ENCODE results near the gene DCTPP1. TPM values are rescaled to one million over a fixed set of nuclear protein-coding genes. Genes with fewer than 3 reads are reported as not detected.

Gene DCTPP1
- total and polyA plus RNA-seq, 2 donors (not counting 3 experiments of a cell fraction or from before 2014, with no cell fraction given), result 68.0 to 88.6 TPM

- Histone ChIP-seq H3K4me1 (ENCODE audit: control insufficient read depth, extremely low read depth, insufficient read depth, low read length) (peaks cover 12% of the 10 kb centered on the region), H3K4me3 (replicated peaks in 1 of 3; ENCODE audit: insufficient read depth in 1 of 3, low read depth in 1 of 3, low read length in 3 of 3) (peak overlapping the region; percentile 26 to 49 (median 49)), H3K27ac (ENCODE audit: insufficient read depth, low read depth, low read length) (peak overlapping the region; percentile 98), H3K9me1 (replicated peaks; ENCODE audit: control insufficient read depth, extremely low read depth, insufficient read depth, low read length) (no peaks in the 10 kb centered on the region), H3K79me2 (ENCODE audit: control insufficient read depth, insufficient read depth, low read length) (no peaks in the 10 kb centered on the region), H3K27me3 (ENCODE audit: control insufficient read depth in 2 of 2, insufficient read depth in 2 of 2, low read length in 2 of 2) (no peaks in the 10 kb centered on the region), H4K20me1 (replicated peaks; ENCODE audit: control insufficient read depth, extremely low read depth, insufficient read depth, low read length) (no peaks in the 10 kb centered on the region), H3K9me3 (replicated peaks; ENCODE audit: control insufficient read depth, insufficient read depth, low read length) (no peaks in the 10 kb centered on the region), H3K36me3 (ENCODE audit: control insufficient read depth in 2 of 2, extremely low read depth in 1 of 2, insufficient read depth in 2 of 2, low read length in 2 of 2) (no peaks in the 10 kb centered on the region), H3K4me2 (ENCODE audit: insufficient read depth, low read length) (peak overlapping the region; percentile 83), H2AFZ (ENCODE audit: low read depth, low read length) (peak overlapping the region; percentile 61), H3K9ac (replicated peaks; ENCODE audit: extremely low read depth, insufficient read depth, low read length) (peak overlapping the region; percentile 92)
- CTCF ChIA-PET, result interaction anchor here (0.9 to 2.0 kb wide), 7 partner anchors 9 to 40 kb away, joined by 3 to 11 read pairs (median 6); partner anchors contain the start of gene ZNF48
- dilution Hi-C loops (cut with MboI; ENCODE audit: extremely low pct_ligation_motif_present, low sequenced_read_pairs) (no loop called here), intact Hi-C loops (cut with micrococcal nuclease) (loop anchor here (1.0 kb wide), 3 partner anchors 8 to 22 kb away; partner anchors contain the start of genes TBC1D10B and ZNF48)
- DNase-seq (ENCODE audit: low read depth, low spot score), result peak; percentile 92
- no peak for TF ChIP-seq JUN (IDR thresholded peaks at IDR 0.05; ENCODE audit: borderline replicate concordance, insufficient read depth, insufficient read length, low read depth)
- peak; percentile 54 for TF ChIP-seq MAX (IDR thresholded peaks at IDR 0.05; ENCODE audit: insufficient read depth, insufficient read length)
- TF ChIP-seq EZH2 (IDR thresholded peaks at IDR 0.05; ENCODE audit: borderline replicate concordance, low read depth, low read length, severe bottlenecking), result no peak
- TF ChIP-seq MYC (IDR thresholded peaks at IDR 0.05; ENCODE audit: low read depth, low read length), result no peak
- TF ChIP-seq POLR2AphosphoS5 (IDR thresholded peaks at IDR 0.05; ENCODE audit: insufficient read depth, low read depth, low read length), result no peak
- TF ChIP-seq GATA2 (IDR thresholded peaks at IDR 0.05; ENCODE audit: insufficient read depth, insufficient read length, low read depth, low read length), result peak; percentile 42
- TF ChIP-seq CTCF (IDR thresholded peaks at IDR 0.05; ENCODE audit: extremely low read depth in 1 of 2, insufficient read depth in 1 of 2, low read depth in 1 of 2, low read length in 2 of 2), result no peak
- no peak for TF ChIP-seq FOS (IDR thresholded peaks at IDR 0.05; ENCODE audit: borderline replicate concordance, insufficient read depth, low read length)
- TF ChIP-seq POLR2A (IDR thresholded peaks at IDR 0.05; ENCODE audit: low read depth, low read length), result peak; percentile 53
- BruUV-seq (replicated peaks), result TSS peak; percentile 80
- POLR2A ChIA-PET, result interaction anchor here (0.8 to 1.5 kb wide), 2 partner anchors 18 to 22 kb away, joined by 4 to 5 read pairs; partner anchors contain the start of gene ZNF48
- no peak for FAIRE-seq
Measured at GRCh38 chr16:30377812-30378235, 52.0 kb downstream of the DCTPP1 start.

Data from endothelial cell of umbilical vein (primary cell).